WI38 (cell line): Measurements from ENCODE around the gene DNM3.

Experiments
- H3K4me3 ChIP-seq: 2 replicates; pipeline ENCODE4 v1.5.1; 2011; ENCODE audit warnings: low read depth, mild to moderate bottlenecking, control low read depth, low read length
- TF ChIP-seq, protein P1 (sequence below): IDR thresholded peaks from 2 replicates; pipeline ENCODE4 v1.5.1; 2012; ENCODE audit warnings: low read depth, mild to moderate bottlenecking, control low read depth, low read length

The DNM3 gene

DNA sequence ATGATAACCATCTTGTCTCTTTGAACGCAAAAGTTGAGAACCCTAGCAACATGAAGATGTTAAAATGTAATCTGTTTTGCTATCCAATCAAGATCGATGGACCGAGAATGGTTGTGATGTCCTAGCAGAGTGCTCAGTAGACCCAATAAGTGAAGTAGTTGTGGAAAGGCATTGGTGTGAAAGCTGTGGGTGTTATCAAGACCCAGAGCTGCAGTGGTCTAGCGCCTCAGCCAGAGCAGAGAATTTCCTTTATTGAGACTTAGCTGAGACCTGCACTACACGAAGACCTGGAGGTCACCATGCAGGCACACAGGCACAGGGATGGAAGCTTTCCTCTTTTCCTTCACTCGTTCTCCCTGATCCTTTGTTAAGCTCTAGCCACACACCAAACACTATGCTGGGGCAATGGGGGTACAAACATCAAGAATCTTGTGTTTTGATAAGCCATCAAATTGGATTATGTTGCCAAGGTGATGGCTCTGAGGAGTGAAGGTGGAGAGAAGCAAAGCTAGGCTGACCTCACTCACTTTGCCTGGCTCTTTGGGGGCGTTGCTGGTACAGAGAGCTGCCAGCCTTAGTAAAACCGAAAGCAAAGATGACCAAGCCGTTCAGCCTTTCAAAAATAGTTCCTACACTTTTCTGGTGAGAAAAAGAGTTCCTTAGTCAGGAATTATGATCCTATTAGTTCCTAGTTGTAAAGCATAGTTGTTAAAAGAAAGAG, 35.7 kb upstream of the DNM3 start:
- H3K4me3 ChIP-seq = no peak overlapping the region
- TF ChIP-seq, protein P1, sequence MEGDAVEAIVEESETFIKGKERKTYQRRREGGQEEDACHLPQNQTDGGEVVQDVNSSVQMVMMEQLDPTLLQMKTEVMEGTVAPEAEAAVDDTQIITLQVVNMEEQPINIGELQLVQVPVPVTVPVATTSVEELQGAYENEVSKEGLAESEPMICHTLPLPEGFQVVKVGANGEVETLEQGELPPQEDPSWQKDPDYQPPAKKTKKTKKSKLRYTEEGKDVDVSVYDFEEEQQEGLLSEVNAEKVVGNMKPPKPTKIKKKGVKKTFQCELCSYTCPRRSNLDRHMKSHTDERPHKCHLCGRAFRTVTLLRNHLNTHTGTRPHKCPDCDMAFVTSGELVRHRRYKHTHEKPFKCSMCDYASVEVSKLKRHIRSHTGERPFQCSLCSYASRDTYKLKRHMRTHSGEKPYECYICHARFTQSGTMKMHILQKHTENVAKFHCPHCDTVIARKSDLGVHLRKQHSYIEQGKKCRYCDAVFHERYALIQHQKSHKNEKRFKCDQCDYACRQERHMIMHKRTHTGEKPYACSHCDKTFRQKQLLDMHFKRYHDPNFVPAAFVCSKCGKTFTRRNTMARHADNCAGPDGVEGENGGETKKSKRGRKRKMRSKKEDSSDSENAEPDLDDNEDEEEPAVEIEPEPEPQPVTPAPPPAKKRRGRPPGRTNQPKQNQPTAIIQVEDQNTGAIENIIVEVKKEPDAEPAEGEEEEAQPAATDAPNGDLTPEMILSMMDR = no peak

DNA sequence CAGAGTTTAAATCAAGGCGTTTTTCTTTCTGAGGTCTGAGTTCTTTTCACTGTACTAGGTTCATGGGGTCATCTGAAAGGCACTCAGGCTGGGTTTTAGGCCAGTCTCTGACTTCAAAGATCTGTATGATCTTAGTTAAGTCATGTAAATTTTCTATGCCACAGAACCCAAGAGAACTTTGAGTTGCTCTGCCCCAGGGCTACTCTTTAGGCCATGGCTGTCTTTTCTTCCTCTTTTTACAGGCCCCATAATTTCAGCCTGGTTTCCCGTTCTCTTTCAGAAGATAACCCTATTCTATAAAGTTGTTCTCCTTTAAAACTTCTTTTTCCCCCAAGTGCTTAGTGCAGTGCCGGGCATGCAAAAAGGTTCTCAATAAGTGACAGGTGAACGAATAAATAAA, 33.7 kb upstream of the DNM3 start:
- H3K4me3 ChIP-seq = no peak overlapping the region
- TF ChIP-seq, protein P1 = no peak

DNA sequence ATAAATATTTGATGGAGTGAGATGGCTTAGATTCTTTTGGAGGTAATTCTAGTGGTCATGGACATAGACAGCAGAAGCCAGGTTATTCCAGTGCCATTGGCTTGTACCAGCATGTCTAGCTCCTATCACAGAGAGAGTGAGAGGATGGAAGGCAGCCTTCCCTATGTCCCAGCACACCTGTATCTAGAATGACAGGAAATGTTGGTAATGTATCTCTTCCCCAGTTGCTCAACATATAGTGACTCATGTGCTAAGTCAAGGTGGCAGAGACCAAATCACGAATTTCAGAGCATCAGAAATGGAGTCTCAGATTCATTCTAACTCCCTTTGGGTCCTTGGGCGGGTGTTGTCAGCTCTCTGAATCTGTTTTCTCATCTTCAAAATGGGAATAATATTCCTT, 31.5 kb upstream of the DNM3 start:
- TF ChIP-seq, protein P1 = no peak
- H3K4me3 ChIP-seq = no peak overlapping the region

DNA sequence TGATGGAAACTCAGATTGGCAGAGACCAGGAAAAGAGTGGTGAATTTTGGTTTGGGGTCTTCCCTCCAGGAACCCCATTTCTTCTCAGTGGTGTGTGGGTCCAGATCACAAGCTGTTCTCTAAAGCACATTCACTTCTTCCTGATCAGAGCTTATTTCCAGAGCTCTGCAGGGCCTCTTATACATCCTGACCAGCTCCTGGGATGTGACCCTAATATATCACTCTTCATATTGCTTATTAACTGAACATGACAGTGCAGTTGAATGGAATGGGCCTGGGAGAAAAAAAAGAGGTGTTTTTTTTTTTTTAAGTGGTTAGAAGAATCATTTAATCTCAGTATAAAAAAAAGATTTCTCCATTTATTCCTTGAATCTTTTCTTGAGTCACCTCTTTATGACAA, 29.6 kb upstream of the DNM3 start:
- TF ChIP-seq, protein P1 = no peak

DNA sequence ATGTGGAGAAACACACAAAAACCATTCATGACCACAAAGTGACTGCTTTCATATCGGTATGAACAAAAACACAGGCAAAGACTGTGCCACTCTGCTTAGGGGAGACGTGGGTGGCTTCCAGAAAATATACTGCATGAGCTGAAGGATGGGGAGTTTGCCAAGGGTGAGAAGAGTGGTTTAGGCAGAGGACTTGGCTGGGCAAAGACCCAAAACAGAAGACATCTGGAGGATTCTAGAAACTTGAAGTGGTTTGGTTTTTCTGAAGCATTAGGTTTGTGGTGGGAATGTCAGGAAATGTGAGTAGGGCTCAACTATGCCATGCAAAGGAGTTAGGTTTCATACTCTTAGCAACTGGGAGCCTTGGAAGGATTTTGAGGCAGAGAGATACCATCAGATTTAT, 26.6 kb upstream of the DNM3 start:
- TF ChIP-seq, protein P1 = no peak
- H3K4me3 ChIP-seq = no peak overlapping the region

More for the DNA sequence above, 29.6 kb upstream of the DNM3 start:
- H3K4me3 ChIP-seq = no peak overlapping the region

DNA sequence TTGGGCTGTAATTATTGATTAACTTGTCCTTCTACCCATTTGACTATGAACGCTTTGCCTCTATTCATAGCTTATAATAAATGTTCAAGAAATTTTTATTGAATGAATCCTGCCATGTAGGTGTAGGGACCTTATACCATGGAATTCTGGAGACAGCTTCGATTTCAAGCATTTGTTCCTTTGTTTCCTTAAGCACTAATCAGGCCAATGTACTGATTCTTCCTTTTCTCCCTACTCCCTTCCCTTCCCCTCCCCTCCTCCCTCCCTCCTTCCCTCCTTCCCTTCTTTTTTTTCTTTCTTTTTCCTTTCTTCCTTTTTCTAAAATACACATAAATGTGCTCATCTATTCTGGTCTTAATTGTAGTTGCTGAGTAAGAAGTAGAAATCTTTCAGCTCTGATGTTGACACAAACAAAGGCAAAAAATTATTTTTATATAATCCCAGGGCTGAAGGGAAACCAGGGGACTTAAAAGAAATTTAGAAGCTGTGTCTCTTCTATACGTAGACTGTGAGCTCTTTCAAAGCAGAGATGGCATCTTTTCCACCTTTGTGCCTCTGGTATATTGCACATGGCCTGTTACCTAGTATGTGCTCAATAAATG, 24.9 kb upstream of the DNM3 start:
- TF ChIP-seq, protein P1 = no peak

DNA sequence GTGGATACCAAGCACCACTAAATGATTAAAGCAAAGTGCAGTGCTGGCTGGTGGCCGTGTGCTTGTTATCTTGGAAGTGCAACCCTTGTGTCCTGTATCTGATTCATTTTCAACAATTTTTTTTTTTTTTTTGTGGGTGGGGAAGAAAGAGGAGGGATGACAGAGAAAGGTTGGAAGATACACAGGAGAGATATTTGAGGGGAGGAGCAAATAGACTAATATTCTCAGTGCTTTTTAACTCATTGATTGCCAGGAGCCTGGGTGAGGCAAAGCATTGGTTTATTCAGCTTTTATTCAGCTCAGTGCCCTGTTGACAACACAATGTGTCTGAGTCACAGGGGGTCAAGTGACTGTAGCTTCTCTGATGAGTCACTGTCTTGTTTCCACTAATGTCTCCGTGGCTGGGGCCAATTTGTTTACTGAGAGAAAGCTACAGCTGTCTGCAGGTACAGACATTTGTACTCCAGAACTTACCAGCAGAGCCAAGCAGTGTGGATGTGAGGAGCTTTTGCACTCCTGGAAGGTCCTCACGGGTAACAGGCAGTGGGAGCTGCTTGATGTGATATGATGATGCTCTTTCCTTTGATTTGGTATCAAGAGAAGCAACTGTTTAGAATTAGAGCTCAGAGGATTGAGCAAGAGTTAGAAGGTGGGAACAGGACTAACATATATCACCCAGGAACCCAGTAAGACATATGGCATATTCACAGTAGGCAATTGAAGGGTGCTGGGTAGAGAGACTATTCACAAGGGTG, 23.6 kb upstream of the DNM3 start:
- TF ChIP-seq, protein P1 = no peak
- no peak overlapping the region for H3K4me3 ChIP-seq

More for the DNA sequence above, 24.9 kb upstream of the DNM3 start:
- H3K4me3 ChIP-seq = no peak overlapping the region
